ENCODE data around the gene KLK14. TPM values are rescaled to one million over a fixed set of nuclear protein-coding genes. Genes with fewer than 3 reads are reported as not detected.

KLK14 gene
- total and polyA plus RNA-seq, 2 of the 8 experiments (the other 6 are each of a cell fraction or from before 2014, with no cell fraction given), result 0.09 to 1.2 TPM

- Histone ChIP-seq H3K79me1 (ENCODE audit: low read depth, low read length) (no peaks in the 10 kb centered on the region), H4K91ac (replicated peaks; ENCODE audit: insufficient read length, low read length) (no peak within 1 kb of the TSS), H2BK20ac (ENCODE audit: low read length) (no peak within 1 kb of the TSS), H3K4me3 (ENCODE audit: extremely low read depth in 1 of 4, insufficient read depth in 2 of 4, low read depth in 3 of 4, low read length in 4 of 4) (no peak within 1 kb of the TSS), H3K4me1 (replicated peaks in 1 of 4; ENCODE audit: control insufficient read depth in 3 of 4, insufficient read depth in 4 of 4, low read length in 3 of 4) (peaks cover 0 to 2% (median 0%) of the 10 kb centered on the region in 4 experiments; a peak in 1 of 7 replicates), H3K9ac (replicated peaks in 1 of 4; ENCODE audit: extremely low read depth in 1 of 4, low read depth in 3 of 4, low read length in 3 of 4) (no peak within 1 kb of the TSS), H4K8ac (ENCODE audit: extremely low read depth, insufficient read depth, low read length) (no peak within 1 kb of the TSS), H4K5ac (ENCODE audit: insufficient read length, low read depth, low read length) (no peak within 1 kb of the TSS), H2BK5ac (ENCODE audit: low read depth, low read length) (no peak within 1 kb of the TSS), H3K27me3 (replicated peaks in 1 of 4; ENCODE audit: control insufficient read depth in 3 of 4, extremely low read depth in 1 of 4, insufficient read depth in 3 of 4, low read length in 3 of 4) (no peaks in the 10 kb centered on the region; a peak in 1 of 7 replicates), H3K79me2 (ENCODE audit: control insufficient read depth in 1 of 2, insufficient read depth in 2 of 2, low read length in 2 of 2) (no peaks in the 10 kb centered on the region), H3K23me2 (ENCODE audit: low read depth, low read length) (no peaks in the 10 kb centered on the region; the same call in 1 of the 2 replicates), H2BK120ac (replicated peaks; ENCODE audit: low read depth, low read length) (no peak within 1 kb of the TSS), H3K14ac (ENCODE audit: insufficient read length) (no peak within 1 kb of the TSS), H2BK12ac (ENCODE audit: low read depth, low read length) (no peak within 1 kb of the TSS), H3K23ac (ENCODE audit: insufficient read length) (no peak within 1 kb of the TSS), H2BK15ac (ENCODE audit: low read length) (no peak within 1 kb of the TSS), H3K27ac (ENCODE audit: low read depth, low read length) (no peak within 1 kb of the TSS), H3K18ac (ENCODE audit: extremely low read depth, low read length) (no peak within 1 kb of the TSS), H3K36me3 (ENCODE audit: control insufficient read depth in 2 of 4, insufficient read depth in 4 of 4, low read length in 3 of 4) (no peaks in the 10 kb centered on the region), H3K4ac (replicated peaks; ENCODE audit: insufficient read length, low read depth, low read length) (no peak within 1 kb of the TSS), H2AFZ (ENCODE audit: low read length) (no peak within 1 kb of the TSS; the same call in 1 of the 2 replicates), H2AK5ac (ENCODE audit: low read depth, low read length) (no peak within 1 kb of the TSS), H3K56ac (replicated peaks; ENCODE audit: insufficient read length, low read depth, low read length) (no peak within 1 kb of the TSS), H3K4me2 (ENCODE audit: insufficient read depth in 1 of 2, low read depth in 2 of 2, low read length in 2 of 2) (no peak within 1 kb of the TSS), H3K9me3 (ENCODE audit: insufficient read depth in 2 of 2, low read depth in 1 of 2, low read length in 1 of 2) (no peaks in the 10 kb centered on the region), H4K20me1 (replicated peaks in 1 of 2; ENCODE audit: control insufficient read depth in 1 of 2, insufficient read depth in 2 of 2, low read length in 2 of 2) (no peaks in the 10 kb centered on the region)
- DNase-seq (ENCODE audit: low read depth in 1 of 2, low spot score in 2 of 2), result no peak
- 92% methylated on average over 7 of the region's 14 CpGs; no CpG with 5 or more reads in 1 of the 2 experiments for WGBS, 2 experiments (ENCODE audit: extremely low coverage in 1 of 2, insufficient coverage in 1 of 2, insufficient read length in 1 of 2, insufficient replicate concordance in 2 of 2, low coverage in 1 of 2, low lambda C conversion rate in 2 of 2, missing lambda C conversion rate in 1 of 2)
- CTCF ChIA-PET (ENCODE audit: partially characterized antibody), result no interaction called here
- POLR2A ChIA-PET (ENCODE audit: partially characterized antibody), result no interaction called here
- no peak for FAIRE-seq
- no peak for TF ChIP-seq CREB1 (IDR thresholded peaks at IDR 0.05)
- TF ChIP-seq TEAD4 (IDR thresholded peaks at IDR 0.05; ENCODE audit: low read depth, low read length), result no peak
- no peak for TF ChIP-seq CEBPB (IDR thresholded peaks at IDR 0.05; ENCODE audit: low read depth, low read length)
- no peak for TF ChIP-seq SRF (IDR thresholded peaks at IDR 0.05; ENCODE audit: low read depth, low read length)
- no peak for TF ChIP-seq FOSL1 (IDR thresholded peaks at IDR 0.05; ENCODE audit: insufficient read depth, low read depth, low read length)
- no peak for TF ChIP-seq HDAC6 (IDR thresholded peaks at IDR 0.05; ENCODE audit: low read depth, low read length)
- TF ChIP-seq TCF12 (IDR thresholded peaks at IDR 0.05; ENCODE audit: low read depth, low read length), result no peak
- no peak for TF ChIP-seq MAFK (IDR thresholded peaks at IDR 0.05; ENCODE audit: low read depth, low read length)
Observed at GRCh38 chr19:51124729-51125128, 42.0 kb upstream of the KLK14 start, which contains the start of gene SIGLEC9. Gene SIGLEC9 (plus strand): TSS chr19:51124906. CDS start chr19:51124975, 69 bp downstream.
